Measurements from ENCODE around the gene MAGEB10. TPM values are rescaled to one million over a fixed set of nuclear protein-coding genes. Genes with fewer than 3 reads are reported as not detected.

Gene MAGEB10
- not detected for total RNA-seq
- polyA plus RNA-seq, result not detected
- long read RNA-seq, donor 1, result 0 reads
- long read RNA-seq, donor 2, result 0 reads

DNA sequence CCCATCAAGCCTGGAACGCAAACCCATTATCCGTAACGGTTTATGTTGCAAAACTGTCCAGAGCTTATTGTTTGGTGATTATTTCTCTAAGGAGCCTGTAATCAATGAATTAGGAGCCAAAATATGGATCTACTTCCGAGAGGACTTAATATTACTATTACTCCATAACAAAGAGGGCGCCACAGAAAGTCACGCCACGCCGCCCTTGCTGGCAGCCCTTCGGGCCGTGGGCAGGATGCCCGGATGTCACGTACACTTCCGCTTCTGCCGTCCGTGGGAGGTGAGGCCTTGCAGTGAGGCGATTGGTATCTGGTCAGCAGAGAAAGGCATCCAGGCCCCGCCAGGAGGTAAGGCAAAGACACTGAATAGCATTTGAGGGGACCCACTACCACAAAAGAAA lies at the start of gene MAGEB10:
MAGEB10 (plus strand) TSS at position 301 of the 400 bp plus-strand sequence. CDS start 13,317 bp downstream, outside the sequence.
- Histone ChIP-seq H3K4me1 (no peaks in the 10 kb centered on the region), H3K27ac (no peak within 1 kb of the TSS), H3K36me3 (ENCODE audit: insufficient read depth in 1 of 2, low read depth in 1 of 2) (no peaks in the 10 kb centered on the region), H3K27me3 (ENCODE audit: insufficient read depth in 3 of 3, low read length in 2 of 3) (no peaks in the 10 kb centered on the region), H3K9me3 (no peaks in the 10 kb centered on the region), H3K4me3 (no peak within 1 kb of the TSS)
- WGBS, 3 donors, result 86 to 95% (median 93%) methylated on average over 17 of the region's 17 CpGs
- intact Hi-C loops (cut with DNase I), result no loop called here
- TF ChIP-seq, protein P1, sequence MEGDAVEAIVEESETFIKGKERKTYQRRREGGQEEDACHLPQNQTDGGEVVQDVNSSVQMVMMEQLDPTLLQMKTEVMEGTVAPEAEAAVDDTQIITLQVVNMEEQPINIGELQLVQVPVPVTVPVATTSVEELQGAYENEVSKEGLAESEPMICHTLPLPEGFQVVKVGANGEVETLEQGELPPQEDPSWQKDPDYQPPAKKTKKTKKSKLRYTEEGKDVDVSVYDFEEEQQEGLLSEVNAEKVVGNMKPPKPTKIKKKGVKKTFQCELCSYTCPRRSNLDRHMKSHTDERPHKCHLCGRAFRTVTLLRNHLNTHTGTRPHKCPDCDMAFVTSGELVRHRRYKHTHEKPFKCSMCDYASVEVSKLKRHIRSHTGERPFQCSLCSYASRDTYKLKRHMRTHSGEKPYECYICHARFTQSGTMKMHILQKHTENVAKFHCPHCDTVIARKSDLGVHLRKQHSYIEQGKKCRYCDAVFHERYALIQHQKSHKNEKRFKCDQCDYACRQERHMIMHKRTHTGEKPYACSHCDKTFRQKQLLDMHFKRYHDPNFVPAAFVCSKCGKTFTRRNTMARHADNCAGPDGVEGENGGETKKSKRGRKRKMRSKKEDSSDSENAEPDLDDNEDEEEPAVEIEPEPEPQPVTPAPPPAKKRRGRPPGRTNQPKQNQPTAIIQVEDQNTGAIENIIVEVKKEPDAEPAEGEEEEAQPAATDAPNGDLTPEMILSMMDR (IDR thresholded peaks at IDR 0.05), result no peak
- no peak for ATAC-seq
- no peak for DNase-seq

DNA sequence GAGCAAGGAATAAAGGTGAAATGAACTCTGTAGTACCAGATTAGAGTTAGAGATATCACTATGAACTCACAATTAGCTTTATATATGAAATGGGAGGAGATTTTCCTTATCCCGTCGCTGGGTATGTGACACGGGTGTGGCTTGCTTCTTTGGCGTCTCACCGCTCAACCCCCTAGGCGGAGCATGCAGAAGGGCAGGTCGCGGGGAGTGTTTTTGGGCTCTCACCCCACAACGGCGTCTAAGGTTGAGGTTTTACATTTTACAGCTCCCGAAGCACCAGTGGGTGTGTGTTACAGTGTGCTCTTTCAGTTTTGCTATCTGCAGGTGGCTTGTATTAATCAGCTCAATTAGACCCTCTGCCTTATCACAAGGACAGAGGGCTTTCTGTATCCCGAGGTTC lies 42.1 kb upstream of the MAGEB10 start:
- intact Hi-C loops (cut with DNase I), result no loop called here
- 74 to 83% (median 80%) methylated on average over 12 of the region's 12 CpGs for WGBS, 3 donors
- Histone ChIP-seq H3K36me3 (ENCODE audit: insufficient read depth in 1 of 2, low read depth in 1 of 2) (no peaks in the 10 kb centered on the region), H3K9me3 (no peaks in the 10 kb centered on the region), H3K27me3 (ENCODE audit: insufficient read depth in 3 of 3, low read length in 2 of 3) (no peaks in the 10 kb centered on the region), H3K4me3 (no peak overlapping the region), H3K27ac (no peak overlapping the region), H3K4me1 (no peaks in the 10 kb centered on the region)
- DNase-seq (no peak), ATAC-seq (no peak)
- TF ChIP-seq, protein P1 (IDR thresholded peaks at IDR 0.05), result no peak

GRCh38 chrX:27767387-27767786 lies 40.4 kb upstream of the MAGEB10 start:
- H3K27ac ChIP-seq, result no peak overlapping the region
- H3K4me1 ChIP-seq, result no peaks in the 10 kb centered on the region
- intact Hi-C loops (cut with DNase I), result no loop called here
- H3K4me3 ChIP-seq, result no peak overlapping the region
- ATAC-seq, result no peak
- no peaks in the 10 kb centered on the region for H3K9me3 ChIP-seq
- TF ChIP-seq, protein P1 (IDR thresholded peaks at IDR 0.05), result no peak
- no peaks in the 10 kb centered on the region for H3K36me3 ChIP-seq (ENCODE audit: insufficient read depth in 1 of 2, low read depth in 1 of 2)
- no peak for DNase-seq
- no peaks in the 10 kb centered on the region for H3K27me3 ChIP-seq (ENCODE audit: insufficient read depth in 3 of 3, low read length in 2 of 3)

GRCh38 chrX:27775984-27776383 lies 31.8 kb upstream of the MAGEB10 start:
- H3K4me3 ChIP-seq, result no peak overlapping the region
- ATAC-seq (no peak), DNase-seq (no peak)
- intact Hi-C loops (cut with DNase I), result no loop called here
- no peaks in the 10 kb centered on the region for H3K36me3 ChIP-seq (ENCODE audit: insufficient read depth in 1 of 2, low read depth in 1 of 2)
- H3K4me1 ChIP-seq, result no peaks in the 10 kb centered on the region
- TF ChIP-seq, protein P1 (IDR thresholded peaks at IDR 0.05), result no peak
- 53 to 64% (median 54%) methylated on average over 2 of the region's 2 CpGs for WGBS, 3 donors
- H3K27ac ChIP-seq, result no peak overlapping the region
- H3K9me3 ChIP-seq, result no peaks in the 10 kb centered on the region
- H3K27me3 ChIP-seq (ENCODE audit: insufficient read depth in 3 of 3, low read length in 2 of 3), result no peaks in the 10 kb centered on the region

- ATAC-seq, result no peak
- Histone ChIP-seq H3K36me3 (ENCODE audit: insufficient read depth in 1 of 2, low read depth in 1 of 2) (no peaks in the 10 kb centered on the region), H3K27me3 (ENCODE audit: insufficient read depth in 3 of 3, low read length in 2 of 3) (no peaks in the 10 kb centered on the region), H3K9me3 (no peaks in the 10 kb centered on the region), H3K4me1 (no peaks in the 10 kb centered on the region), H3K27ac (no peak overlapping the region), H3K4me3 (no peak overlapping the region)
- WGBS, 3 donors, result 68 to 88% (median 70%) methylated on average over 6 of the region's 6 CpGs
- intact Hi-C loops (cut with DNase I), result no loop called here
- TF ChIP-seq, protein P1 (IDR thresholded peaks at IDR 0.05), result no peak
- no peak for DNase-seq
These were observed 11.0 kb upstream of the MAGEB10 start for GRCh38 chrX:27796640-27797257.
